ENCODE data around the gene MRPL4. TPM values are rescaled to one million over a fixed set of nuclear protein-coding genes. Genes with fewer than 3 reads are reported as not detected.
A peak's percentile ranks its signal among the peaks of the same experiment; 100 is the strongest.

Gene MRPL4
- total and polyA plus RNA-seq, 8 donors, result 16.1 to 314 (median 52.4) TPM

- Histone ChIP-seq H3K27me3 (peaks cover 49 to 100% (median 100%) of the 10 kb centered on the region in 3 donors), H3K27ac (peak overlapping the region in 2 of 5 donors; percentile 11 to 34), H3K36me3 (no peaks in the 10 kb centered on the region), H3K4me3 (peak overlapping the region; percentile 33 to 51 (median 43)), H3K4me1 (peaks cover 65 to 97% (median 92%) of the 10 kb centered on the region in 4 donors), H3K9me3 (no peaks in the 10 kb centered on the region)
- no peak for TF ChIP-seq CTCF (IDR thresholded peaks at IDR 0.05)
- intact Hi-C loops (cut with DNase I; ENCODE audit: low total_unique reads), result no loop called here
- WGBS, 5 donors, result 0 to 2% (median 2%) methylated on average over 28 to 49 of the region's 49 CpGs
- DNase-seq, result no peak
Measured at GRCh38 chr19:10291554-10292205, 39.7 kb downstream of the MRPL4 start.

GRCh38 chr19:10292206-10292788 is 40.3 kb downstream of the MRPL4 start:
- Histone ChIP-seq H3K4me3 (peak overlapping the region; percentile 33 to 51 (median 43)), H3K4me1 (peaks cover 59 to 91% (median 86%) of the 10 kb centered on the region in 4 donors), H3K9me3 (no peaks in the 10 kb centered on the region), H3K27ac (peak overlapping the region in 1 of 5 donors; percentile 34), H3K27me3 (peaks cover 49 to 100% (median 95%) of the 10 kb centered on the region in 3 donors), H3K36me3 (no peaks in the 10 kb centered on the region)
- WGBS, 5 donors, result 0 to 2% (median 2%) methylated on average over 24 to 45 of the region's 45 CpGs
- peak; percentile 82 to 87 for DNase-seq
- TF ChIP-seq POLR2A (IDR thresholded peaks at IDR 0.05), result no peak
- TF ChIP-seq EP300 (IDR thresholded peaks at IDR 0.05), result no peak
- TF ChIP-seq CTCF (IDR thresholded peaks at IDR 0.05), result no peak
- no peak for TF ChIP-seq POLR2AphosphoS5 (IDR thresholded peaks at IDR 0.05)
- intact Hi-C loops (cut with DNase I; ENCODE audit: low total_unique reads), result no loop called here

GRCh38 chr19:10292789-10293636 is 41.0 kb downstream of the MRPL4 start:
- WGBS, 5 donors, result 13 to 28% (median 15%) methylated on average over 36 to 56 of the region's 56 CpGs
- TF ChIP-seq EP300 (IDR thresholded peaks at IDR 0.05) (no peak), CTCF (IDR thresholded peaks at IDR 0.05) (no peak), POLR2A (IDR thresholded peaks at IDR 0.05) (no peak), POLR2AphosphoS5 (IDR thresholded peaks at IDR 0.05) (no peak)
- H3K4me1 ChIP-seq, result peaks cover 57 to 84% (median 79%) of the 10 kb centered on the region in 4 donors
- H3K27me3 ChIP-seq, result peaks cover 45 to 100% (median 88%) of the 10 kb centered on the region in 3 donors
- H3K9me3 ChIP-seq, result no peaks in the 10 kb centered on the region
- DNase-seq, result no peak
- peak overlapping the region; percentile 33 to 51 (median 43) for H3K4me3 ChIP-seq
- no peak overlapping the region for H3K27ac ChIP-seq
- H3K36me3 ChIP-seq, result no peaks in the 10 kb centered on the region
- intact Hi-C loops (cut with DNase I; ENCODE audit: low total_unique reads), result no loop called here

- Histone ChIP-seq H3K9me3 (no peaks in the 10 kb centered on the region), H3K4me1 (peaks cover 49 to 76% (median 71%) of the 10 kb centered on the region in 4 donors), H3K27ac (no peak overlapping the region), H3K4me3 (peak overlapping the region in 1 of 4 donors; percentile 6), H3K36me3 (no peaks in the 10 kb centered on the region), H3K27me3 (peaks cover 39 to 100% (median 80%) of the 10 kb centered on the region in 3 donors)
- TF ChIP-seq CTCF (IDR thresholded peaks at IDR 0.05) (no peak), POLR2A (IDR thresholded peaks at IDR 0.05) (no peak), EP300 (IDR thresholded peaks at IDR 0.05) (no peak), POLR2AphosphoS5 (IDR thresholded peaks at IDR 0.05) (no peak)
- 19 to 25% (median 19%) methylated on average over 26 to 49 of the region's 49 CpGs for WGBS, 5 donors
- DNase-seq, result no peak
- intact Hi-C loops (cut with DNase I; ENCODE audit: low total_unique reads), result no loop called here
Measured at GRCh38 chr19:10293637-10294367, 41.8 kb downstream of the MRPL4 start.
